Stimulated activated CD8-positive, alpha-beta memory T cell treated with anti-CD3 and anti-CD28 coated beads, Interleukin-4, amount 100 ng/mL, for 24 hours (primary cell): ENCODE data around the gene ZNF23.
"Not testable (repeated sequence)": the region's sequence is repeated elsewhere in the genome, so short reads cannot be mapped to it uniquely, and the experiment has no call there.

Source experiments
- DNase-seq: peaks from one replicate; pipeline ENCODE4 v3.0.0-alpha.2; 2020; ENCODE audit warnings: low read depth

Gene ZNF23

DNA sequence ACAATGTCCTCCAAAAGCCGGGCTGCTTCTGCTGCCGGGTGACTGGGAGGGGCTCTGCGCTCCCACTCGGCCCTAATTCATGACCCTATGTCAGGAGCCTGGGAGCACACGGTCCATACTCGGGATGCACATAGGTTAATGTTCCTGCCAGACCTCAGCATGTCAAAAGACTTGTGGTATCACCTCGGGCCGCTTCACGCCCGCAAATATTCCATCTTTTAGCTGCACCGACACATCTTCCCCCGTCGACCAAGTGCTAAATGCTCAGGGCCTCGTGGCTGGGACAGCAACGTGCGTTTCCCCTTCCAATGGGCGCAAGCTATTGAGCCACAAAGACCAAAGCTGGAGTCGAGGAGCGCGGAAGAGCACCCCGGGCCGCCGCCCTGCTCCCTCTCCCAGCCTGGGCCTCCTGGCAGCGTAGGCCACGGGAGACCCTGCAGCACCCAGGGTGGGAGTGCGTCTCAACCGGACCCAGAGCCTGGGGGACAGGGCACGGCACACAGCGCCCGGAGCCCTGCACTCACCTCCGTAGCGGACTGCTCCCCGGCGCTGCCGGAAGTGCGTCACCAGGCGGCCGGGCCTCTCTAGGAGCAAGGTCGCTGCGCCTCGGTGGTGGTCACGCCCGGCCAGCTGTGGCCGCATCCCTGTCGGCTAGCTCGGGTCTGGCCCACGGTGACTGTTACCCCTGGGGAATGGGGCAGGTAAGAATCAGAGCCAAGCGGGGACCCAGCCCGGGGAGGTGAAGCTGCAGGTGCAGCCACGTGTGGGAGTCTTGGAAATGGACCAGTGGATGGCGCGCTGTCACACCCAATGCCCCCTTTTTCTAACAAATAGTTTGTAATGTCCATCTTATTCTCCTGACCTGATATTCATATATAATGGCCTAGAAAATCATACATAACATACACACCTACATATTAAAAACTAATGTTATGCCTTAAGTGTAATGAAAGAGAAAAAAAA, at the start of gene ZNF23:
ZNF23 (minus strand) TSS at position 562 of the 963 bp plus-strand sequence. CDS start 5,451 bp downstream, outside the sequence.
- DNase-seq, result peak; percentile 64

DNA sequence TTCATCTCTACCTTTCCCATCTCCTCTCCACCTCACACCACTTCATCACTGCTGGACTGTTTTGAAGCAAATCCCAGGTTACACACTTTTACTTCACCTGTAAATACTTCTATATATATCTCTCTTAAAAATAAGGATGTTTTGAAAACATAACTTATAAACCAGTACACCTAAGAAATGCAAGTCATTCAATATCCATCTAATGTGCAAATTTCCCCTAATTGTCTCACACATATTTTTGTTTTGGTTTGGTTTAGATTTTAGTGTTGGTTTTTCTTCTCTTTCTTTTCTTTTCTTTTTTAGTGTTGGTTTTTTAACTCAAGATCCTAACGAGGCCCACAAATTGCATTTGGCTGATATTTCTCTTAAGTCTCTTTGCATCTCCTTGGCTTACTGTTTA, 45.0 kb upstream of the ZNF23 start:
- no peak for DNase-seq

DNA sequence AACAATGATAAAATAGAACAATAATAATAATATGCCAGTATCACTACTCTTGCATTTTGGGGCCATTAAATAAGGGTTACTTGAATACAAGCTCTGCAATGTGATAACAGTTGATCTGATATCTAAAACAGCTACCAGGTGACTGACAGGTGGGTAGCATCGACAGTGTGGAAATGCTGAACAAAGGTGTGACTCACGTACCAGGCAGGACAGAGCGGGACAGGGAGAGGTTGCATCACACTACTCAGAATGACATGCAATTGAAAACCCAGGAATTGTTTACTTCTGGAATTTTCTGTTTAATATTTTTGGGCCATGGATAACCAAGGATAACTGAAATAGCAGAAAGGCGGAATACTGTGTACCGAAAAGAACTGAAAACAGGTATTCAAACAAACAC, 42.9 kb upstream of the ZNF23 start:
- DNase-seq, result no peak

DNA sequence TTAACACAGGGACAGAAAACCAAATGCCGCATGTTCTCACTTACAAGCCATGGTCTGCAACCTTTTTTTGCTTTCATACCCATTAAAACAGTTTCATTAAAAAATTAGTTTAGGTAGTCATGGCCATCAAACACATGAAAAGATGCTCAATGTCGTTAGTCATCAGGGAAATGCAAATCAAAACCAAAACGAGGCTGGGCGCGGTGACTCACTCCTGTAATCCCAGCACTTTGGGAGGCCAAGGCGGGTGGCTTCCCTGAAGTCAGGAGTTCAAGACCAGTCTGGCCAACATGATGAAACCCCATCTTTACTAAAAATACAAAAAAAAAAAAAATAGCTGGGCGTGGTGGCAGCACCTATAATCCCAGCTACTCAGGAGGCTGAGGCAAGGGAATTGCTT, 42.0 kb upstream of the ZNF23 start:
- DNase-seq, result not testable (repeated sequence)

DNA sequence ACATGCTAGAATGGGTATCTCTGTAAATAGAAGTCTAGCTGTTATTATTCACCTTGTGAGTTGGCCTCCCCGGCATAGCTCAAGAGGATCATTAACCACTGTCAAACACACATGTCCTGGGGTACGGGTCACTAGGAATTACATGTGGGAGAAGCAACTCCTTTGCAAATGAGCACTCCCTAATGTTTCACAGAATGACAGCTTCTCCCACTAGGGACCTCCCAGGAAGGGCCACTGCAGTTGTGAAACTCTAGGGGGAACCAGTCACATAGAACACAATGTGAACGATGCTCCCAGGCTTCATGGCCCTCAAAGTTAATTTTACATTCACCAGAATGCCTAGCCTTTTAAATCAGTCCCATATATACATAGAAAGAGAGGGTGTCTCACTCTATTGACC, 39.5 kb upstream of the ZNF23 start:
- DNase-seq, result no peak

DNA sequence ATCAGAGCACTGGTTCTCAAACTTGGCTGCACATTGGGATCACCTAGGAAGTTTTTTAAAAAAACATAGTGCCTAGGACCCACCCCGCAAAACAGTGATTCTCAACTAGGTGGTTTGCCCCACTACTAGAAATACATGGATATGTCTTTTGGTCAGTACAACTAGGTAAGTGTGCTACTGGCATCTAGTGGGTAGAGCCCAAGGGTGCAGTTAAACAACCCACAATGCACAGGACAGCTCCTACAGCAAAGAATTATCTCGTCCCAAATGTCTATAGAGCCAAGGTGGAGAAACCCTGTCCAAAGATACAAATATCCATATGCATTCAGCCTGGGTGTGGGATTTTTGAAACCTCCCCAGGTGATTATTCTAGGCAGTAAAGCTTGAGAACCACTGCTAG, 38.9 kb upstream of the ZNF23 start:
- DNase-seq, result no peak

DNA sequence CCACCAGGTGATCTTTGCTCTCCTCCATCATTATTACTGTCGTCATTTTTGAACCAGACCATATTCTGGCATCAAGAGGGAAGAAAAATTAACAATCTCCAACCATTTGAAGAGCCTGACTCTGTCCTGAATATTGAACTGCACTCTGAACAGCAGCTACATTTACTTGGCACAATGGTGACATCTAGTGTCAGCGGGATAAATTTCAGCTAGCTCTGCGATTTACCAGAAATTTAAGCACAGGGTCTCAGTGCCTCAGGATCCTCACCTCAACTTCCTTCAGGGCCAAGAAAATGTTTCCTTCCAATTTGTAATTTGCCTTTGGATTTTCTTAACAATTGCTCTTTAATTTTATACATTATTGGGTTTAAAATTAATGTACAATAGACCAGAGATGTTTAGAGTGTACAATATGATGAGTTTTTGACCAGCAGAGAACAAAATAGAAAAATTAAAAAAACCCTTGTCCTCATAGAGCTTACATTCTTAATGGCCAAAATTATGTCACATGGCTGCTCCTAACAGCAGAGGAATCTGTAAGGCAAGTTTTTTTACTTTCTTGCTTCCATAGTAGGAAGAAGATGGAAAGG, 37.8 kb upstream of the ZNF23 start:
- DNase-seq, result no peak

DNA sequence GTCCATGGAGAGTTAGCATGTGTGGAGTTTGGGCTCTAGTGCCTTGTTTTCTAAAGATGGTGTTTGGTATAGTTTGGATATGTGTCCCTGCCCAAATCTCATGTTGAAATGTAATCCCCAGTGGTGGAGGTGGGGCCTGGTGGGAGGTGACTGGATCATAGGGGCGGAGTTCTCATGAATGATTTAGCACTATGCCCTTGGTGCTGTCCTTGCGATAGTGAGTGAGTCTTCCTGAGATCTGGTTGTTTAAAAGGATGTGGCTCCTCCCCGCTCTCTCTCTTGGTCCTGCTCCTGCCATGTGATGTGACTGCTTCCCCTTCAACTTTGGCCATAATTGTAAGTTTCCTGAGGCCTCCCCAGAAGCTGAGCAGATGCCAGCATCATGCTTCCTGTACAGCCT, 36.0 kb upstream of the ZNF23 start:
- DNase-seq, result no peak

- DNase-seq, result no peak
These were observed 31.2 kb upstream of the ZNF23 start for GRCh38 chr16:71493213-71493612.

GRCh38 chr16:71492786-71493185, 30.7 kb upstream of the ZNF23 start:
- DNase-seq, result no peak

- DNase-seq, result no peak
These were observed 29.0 kb upstream of the ZNF23 start for GRCh38 chr16:71491054-71491453.

DNA sequence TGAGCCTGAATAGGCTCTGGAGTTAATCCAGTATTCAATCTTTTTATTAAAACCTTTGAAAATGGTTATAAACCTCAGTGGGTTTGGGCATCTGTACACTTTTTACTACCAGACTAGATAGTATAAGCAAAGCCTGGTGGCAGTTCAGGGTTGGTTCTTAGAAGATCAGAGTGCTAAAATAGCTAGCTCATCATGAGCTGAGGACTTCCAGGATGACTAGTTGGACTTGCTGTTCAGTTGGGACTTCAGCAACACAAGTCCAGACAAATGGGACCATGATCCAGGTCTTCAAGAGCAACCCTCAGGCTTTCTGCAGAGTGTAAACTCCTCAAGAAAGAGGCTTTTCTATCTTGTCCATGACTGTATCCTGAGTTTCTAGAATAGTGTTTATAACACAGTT, 28.3 kb upstream of the ZNF23 start:
- DNase-seq, result no peak

DNA sequence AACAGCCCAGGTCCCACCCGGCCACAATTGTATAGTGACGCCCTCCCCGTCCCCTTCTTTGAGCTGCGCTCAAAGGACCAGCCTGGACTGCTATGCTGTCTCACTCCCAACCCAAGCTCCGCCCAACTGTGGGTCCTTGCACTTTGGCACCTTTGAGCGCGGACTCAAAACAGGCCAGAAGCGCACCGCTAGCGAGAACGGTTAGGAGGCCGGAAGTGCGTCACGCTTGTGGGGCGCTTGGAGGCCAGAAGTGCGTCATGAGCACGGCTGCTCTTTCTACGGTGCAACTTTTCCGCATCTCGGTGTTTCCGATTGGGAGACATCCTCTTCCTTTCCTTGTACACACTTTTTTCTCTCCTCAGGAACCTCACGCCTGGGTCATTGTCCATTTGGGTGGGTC, 27.1 kb upstream of the ZNF23 start, which contains the start of gene ZNF19:
ZNF19 (minus strand) TSS at position 203 of the 400 bp plus-strand sequence. CDS start 7,210 bp downstream, outside the sequence.
- no peak for DNase-seq

DNA sequence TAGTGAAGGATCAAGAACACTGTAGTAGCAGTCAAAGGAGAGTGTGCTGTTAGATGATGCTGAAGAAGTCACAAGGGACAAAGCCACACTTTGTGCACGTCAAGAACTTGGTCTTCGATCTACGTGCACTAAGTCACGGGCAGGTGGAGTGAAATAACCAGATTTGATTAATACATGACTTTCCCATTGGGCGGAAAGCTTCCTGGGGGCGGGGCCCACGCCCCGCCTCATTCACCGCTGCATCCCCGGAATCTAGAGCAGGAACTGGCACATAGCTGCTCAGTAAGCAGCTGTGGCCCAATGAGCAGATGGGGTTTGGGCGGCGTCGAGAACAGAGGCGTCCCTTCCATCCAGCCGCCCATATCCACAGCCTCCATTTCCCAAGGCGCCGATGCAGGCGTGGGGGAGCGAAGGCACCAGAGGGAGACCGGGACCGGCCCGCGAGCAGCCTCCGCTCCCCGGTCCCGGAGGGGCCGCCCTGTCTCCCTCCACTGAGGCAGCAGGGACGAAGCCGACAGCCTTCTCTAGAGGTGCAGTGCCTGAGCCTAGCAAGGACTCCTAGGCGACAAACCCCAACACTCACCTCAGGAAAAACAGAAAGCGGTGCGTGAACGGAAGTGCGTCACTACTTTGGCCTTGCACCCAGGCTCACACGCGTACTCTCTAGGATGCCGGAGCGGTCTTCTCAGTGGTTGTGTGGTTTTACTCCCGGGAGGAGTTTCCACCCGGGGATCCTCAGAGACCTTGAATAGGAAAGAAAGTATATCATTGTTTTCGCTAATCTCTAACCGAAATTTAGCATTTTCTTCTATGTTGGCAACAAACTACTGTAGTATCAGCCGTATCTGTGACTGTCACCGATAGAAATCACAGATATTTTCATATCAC, 22.2 kb upstream of the ZNF23 start:
- DNase-seq, result peak; percentile 61

DNA sequence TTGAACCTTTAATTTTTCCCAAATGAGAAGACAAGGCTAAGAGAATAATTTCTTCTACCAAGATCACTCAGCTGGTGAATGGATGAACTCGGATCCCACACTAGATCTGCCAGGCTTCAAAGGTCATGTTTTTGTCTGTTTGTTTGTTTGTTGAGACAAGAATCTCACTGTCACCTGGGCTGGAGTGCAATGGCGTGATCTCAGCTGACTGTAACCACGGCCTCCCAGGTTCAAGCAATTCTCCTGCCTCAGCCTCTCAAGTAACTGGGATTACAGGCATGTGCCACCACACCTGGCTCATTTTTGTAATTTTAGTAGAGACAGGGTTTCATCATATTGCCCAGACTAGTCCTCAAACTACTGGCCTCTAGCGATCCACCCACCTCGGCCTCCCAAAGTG, 20.5 kb upstream of the ZNF23 start:
- no peak for DNase-seq

- DNase-seq, result no peak
These were observed 18.9 kb upstream of the ZNF23 start for GRCh38 chr16:71480956-71481355.

DNA sequence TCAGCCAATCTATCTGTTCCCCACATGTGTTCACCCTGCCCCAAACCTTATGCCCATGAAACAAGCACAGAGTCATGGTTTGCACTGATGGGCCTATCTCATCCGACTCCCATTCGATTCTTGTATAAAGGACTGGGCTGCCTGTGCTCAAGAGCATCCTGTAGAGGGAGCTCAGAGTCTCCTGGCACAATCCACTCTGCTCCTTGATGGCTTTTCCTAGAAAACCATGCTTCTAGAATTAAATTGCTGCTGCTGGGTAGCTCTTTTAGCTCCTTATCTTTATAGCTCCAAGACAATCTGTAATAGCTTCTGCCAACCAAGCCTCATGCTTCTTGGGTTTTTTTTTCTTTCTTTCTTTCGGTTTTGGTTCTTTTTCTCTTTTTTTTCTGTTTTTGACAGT, 17.4 kb upstream of the ZNF23 start:
- no peak for DNase-seq

GRCh38 chr16:71476457-71477124, 14.5 kb upstream of the ZNF23 start:
- DNase-seq, result no peak

GRCh38 chr16:71474864-71475263, 12.8 kb upstream of the ZNF23 start:
- DNase-seq, result no peak

DNA sequence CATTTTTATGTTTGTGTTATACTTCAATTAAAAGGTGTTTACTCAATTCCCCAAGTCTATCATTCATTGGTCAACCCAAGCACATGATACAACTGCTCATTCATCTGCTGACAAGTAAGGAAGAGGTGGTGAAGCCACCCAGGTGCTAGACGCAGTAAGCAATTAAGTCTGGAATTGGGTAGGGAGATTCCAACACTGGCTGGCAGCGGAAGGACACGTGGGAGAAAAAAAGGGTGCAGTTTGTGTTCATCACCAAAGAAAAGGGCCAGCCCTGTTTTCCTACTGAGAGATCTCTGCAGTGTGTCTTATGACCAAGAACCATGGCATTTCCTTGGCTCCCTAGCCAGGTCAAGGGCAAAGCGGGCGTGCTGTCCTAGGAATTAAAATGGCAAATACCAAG, 11.8 kb upstream of the ZNF23 start:
- no peak for DNase-seq

DNA sequence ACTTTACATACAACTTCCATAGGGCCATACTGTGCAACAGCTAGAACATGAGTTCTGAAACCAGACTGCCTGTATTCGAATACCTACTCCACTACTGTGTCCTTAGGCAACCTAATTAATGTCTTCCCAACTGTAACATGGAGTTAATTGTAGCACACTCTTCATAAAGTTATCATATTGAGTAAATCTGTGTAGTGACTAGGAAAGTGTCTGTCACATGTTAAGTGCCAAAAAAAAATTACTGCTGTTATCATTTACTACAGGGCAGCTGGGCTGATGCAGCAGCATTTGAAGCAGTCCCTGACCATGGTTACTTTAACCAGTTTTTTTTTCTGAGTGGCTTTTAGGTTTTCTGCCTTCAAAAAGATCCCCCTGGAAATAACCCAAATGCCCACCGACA, 10.9 kb upstream of the ZNF23 start:
- DNase-seq, result no peak

- DNase-seq, result no peak
These were observed 10.0 kb upstream of the ZNF23 start for GRCh38 chr16:71472051-71472450.
